ENCODE measurements around the gene TMEM95.
A peak's percentile ranks its signal among the peaks of the same experiment; 100 is the strongest.

The TMEM95 gene, protein sequence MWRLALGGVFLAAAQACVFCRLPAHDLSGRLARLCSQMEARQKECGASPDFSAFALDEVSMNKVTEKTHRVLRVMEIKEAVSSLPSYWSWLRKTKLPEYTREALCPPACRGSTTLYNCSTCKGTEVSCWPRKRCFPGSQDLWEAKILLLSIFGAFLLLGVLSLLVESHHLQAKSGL

DNA sequence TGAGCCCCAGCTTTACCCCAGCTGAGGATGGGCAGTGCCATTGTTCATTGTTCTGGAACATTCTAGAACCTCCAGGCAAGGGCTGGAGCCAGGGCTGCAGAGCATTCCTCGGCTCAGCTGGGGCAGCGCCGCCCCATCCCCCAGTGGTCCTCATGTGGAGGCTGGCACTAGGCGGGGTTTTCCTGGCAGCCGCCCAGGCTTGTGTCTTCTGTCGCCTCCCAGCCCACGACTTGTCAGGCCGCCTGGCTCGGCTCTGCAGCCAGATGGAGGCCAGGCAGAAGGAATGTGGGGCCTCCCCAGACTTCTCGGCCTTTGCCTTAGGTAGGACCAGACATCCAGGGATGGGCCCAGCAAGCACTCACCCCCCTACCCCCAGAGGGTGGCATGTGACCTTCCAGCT, at the start of gene TMEM95:
Gene TMEM95 (plus strand): TSS at position 104 of the 400 bp plus-strand sequence. CDS start 49 bp downstream, at position 153.
- DNase-seq (ENCODE audit: low read depth, low spot score): no peak

DNA sequence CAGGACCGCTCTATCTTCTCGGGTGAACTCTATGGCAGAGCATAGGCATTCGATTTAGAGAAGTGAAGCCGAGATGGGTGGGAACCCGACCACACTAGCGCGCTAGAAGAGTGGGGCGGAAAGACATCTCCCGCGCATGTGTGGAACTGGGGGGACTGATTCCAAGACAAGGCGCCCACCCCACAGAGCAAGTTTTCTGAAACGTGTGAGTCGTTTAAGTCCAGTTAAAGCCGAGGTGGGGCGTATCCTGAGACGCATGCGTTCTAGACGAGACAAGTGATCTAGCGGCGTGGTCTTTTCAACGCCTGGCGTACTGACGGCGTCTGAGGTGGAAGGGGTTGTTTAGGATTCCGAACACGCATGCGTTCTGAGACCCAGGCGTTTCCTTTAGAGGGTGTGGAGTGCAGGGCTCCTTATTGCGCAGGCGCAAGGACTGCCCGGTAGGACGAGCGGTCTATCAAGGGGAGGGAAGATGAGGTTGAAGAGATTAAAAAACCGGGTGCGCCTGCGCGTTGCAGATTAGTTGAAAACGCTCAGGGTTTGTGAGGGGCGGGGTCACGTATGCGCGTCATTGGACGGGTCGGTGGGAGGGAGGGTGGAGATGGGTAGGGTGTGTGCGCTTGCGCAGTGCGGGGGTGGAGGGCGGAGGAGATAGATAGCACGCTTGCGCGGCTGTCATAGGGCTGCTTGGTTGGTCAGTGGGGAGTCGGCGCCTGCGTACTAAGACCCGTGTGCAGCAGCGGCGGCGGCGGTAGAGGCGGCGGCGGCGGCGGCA, 47.9 kb upstream of the TMEM95 start, which contains the start of gene EIF5A:
Gene EIF5A (plus strand): TSS at position 718 of the 775 bp plus-strand sequence. CDS start 2,008 bp downstream, outside the sequence.
- DNase-seq (ENCODE audit: low read depth, low spot score): peak; percentile 100

DNA sequence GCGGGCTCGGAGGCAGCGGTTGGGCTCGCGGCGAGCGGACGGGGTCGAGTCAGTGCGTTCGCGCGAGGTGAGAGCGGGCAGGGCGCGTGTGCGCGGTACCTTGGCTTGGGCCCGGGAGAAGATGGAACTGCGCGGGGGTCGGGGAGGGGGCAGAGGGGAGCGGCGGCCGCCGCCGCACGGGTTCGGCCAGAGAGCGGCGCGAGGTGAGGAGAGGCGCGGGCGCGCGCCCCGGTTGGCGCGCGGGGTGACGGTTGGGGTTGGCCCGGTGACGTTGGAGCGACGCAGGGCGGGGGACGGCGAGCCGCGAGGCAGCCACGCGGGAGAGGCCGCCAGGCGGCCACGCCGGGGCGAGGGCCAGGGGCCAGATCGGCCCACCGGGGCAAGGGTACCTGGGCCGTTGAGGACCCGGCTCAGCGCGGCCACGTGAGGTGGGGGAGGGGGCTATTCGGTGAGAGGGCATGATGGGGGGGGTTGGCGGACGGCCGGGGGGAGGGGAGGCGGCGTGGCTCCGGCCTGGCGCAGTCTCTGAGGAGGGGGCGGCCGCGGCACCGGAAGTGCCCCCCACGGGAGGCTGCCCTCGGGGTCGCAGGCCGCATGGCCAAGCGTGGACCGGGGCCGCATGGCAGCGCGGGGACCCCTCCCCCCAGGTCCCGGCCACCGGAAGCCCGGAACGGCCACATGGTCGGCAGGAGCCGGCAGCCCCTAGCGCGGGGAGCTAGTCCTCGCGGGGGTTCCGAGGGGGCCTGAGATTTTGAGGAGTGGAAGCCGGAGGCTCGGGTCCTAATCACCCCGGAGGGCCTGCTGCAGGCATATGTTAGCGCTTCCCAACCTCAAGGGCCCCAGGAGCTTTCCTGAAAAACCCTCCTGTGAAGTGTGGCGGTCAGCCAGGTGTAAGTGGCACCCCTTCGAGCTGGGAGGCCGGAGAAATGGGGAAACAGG, 47.0 kb upstream of the TMEM95 start:
- no peak for DNase-seq (ENCODE audit: low read depth, low spot score)

DNA sequence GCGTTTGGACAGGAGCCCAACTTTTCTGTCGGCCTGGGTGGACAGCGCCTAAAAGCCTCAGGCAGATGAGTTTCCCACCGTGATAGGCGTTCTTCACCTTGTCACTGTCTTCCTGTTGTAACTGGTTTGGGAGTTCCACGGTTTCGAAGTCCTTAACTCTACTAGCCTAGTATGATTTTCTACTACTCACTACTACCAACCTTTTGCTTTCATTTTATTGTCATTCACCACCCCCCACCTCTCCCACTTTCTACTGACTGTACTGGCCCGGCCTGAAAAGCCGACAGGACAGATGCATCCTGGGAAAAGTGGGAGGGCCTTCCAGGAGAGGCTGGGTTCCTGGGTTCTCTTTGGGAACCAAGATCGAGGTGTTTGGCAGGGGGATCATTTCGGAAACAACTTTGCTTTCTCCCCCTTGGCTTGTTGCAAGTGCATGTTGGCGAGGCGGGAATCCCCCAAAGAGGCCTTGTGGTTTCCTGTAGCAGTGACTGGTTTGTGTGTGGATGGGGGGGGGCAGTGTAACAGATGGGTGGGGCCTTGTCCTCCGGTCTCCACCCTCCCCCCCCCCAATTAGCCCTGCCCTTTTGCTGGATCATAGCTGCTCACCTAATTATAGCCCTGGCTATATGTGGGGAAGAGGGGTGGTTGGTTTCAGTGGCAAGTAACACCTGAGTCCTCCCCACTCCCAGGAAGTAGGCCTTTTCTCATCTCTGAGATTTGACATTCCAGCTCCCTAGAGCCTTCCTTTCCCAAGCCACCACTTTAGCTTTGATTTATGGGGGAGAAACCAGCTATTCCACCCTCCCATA, 46.1 kb upstream of the TMEM95 start:
- DNase-seq (ENCODE audit: low read depth, low spot score): no peak

DNA sequence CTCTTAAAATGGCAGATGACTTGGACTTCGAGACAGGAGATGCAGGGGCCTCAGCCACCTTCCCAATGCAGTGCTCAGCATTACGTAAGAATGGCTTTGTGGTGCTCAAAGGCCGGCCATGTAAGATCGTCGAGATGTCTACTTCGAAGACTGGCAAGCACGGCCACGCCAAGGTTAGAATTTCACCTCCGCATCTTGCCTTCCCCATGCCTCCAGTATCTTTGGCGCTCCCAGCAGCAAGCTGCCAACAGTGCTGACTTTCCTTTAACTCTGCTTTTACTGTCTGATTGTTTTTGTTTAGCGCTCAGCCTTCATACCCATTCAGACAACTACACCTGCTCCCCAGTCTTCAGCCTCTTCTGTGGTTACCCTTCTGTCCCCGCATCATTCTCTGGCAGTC, 45.3 kb upstream of the TMEM95 start:
- DNase-seq (ENCODE audit: low read depth, low spot score): no peak

DNA sequence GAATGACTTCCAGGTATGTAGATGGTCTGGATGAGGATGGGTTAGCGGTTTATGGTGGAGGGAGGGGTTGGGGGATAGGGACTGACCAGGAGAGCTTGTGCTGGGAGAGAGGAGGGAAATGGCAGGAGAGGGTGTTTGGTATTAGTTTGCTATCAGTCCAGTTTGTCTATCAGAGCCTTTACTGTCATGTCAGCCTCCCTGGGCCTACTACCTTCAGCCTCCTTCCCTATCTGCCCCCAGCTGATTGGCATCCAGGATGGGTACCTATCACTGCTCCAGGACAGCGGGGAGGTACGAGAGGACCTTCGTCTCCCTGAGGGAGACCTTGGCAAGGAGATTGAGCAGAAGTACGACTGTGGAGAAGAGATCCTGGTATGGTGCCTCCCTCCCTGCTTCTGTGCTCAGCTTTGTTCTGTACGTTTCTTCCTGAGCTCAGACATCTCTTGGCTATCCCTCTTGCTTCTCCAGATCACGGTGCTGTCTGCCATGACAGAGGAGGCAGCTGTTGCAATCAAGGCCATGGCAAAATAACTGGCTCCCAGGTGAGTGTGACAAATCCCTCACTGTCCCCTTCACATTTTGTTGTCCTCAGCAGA, 43.7 kb upstream of the TMEM95 start:
- DNase-seq (ENCODE audit: low read depth, low spot score): no peak

DNA sequence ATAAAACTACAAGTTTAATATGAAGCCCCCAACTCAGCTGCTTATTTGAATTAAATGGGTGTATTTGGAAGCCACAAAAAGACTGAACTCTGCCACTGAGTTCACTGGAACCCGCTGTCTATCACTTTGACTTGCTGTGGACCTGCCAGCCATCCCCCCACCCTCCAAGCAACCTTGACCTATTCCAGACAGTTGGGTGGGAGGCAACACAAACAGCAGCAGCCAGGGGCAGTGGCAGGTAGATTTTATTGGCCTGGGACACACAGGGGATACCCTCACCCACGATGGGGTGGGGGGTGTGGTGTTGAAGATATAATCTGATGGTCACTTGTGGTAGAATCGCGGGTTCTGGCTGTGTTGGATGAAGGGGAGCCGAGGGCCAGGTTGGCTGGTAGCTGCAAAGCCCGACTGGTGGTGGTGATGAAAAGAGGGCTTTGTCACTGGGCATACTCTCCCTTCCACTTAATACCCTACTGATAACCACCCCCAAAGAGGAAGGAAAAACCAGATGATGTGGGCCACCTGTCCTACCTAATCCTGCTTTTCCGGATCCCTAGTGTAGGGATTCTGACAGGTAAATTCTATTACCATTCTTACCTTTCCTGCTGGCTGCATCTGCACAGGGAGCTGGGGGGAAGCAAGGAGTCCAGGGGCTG, 42.4 kb upstream of the TMEM95 start:
- DNase-seq (ENCODE audit: low read depth, low spot score): no peak

DNA sequence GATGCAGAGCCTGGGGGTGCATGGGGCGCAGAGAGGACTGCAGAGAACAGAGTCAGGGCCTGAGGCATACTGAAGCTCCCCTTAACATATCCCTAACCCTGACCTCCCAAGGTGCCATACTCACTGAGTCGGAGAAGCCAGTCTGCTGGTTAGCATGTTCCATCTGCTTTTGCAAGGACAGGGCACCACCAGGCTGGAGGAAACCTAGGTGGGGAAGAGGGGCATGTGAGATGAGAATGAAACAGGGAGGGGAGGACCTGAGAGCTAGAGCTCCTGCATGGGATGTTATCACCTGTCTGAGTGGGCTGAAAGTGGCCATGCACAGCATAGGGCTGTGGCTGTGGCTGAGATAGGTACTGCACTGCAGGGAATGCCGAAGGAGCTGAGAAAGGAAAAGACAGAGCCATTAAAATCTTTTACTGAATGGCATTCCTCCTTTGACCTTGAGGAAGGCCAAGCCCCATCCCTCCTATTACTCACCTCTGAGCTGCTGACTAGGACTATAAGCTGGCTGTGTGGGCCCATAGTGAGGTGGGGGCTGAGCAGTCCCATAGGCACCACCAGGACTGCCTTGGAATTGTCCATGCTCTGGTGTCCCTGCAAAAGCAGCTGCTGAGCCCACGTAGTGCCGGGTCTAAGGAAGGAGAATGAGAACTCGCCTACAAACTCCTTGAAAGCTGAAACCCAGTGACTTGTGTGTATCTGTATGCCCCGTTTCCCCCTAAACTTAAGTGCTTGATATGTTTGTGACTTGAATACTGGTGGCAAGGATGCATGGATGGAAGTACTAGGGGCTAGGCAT, 41.7 kb upstream of the TMEM95 start:
- DNase-seq (ENCODE audit: low read depth, low spot score): no peak

DNA sequence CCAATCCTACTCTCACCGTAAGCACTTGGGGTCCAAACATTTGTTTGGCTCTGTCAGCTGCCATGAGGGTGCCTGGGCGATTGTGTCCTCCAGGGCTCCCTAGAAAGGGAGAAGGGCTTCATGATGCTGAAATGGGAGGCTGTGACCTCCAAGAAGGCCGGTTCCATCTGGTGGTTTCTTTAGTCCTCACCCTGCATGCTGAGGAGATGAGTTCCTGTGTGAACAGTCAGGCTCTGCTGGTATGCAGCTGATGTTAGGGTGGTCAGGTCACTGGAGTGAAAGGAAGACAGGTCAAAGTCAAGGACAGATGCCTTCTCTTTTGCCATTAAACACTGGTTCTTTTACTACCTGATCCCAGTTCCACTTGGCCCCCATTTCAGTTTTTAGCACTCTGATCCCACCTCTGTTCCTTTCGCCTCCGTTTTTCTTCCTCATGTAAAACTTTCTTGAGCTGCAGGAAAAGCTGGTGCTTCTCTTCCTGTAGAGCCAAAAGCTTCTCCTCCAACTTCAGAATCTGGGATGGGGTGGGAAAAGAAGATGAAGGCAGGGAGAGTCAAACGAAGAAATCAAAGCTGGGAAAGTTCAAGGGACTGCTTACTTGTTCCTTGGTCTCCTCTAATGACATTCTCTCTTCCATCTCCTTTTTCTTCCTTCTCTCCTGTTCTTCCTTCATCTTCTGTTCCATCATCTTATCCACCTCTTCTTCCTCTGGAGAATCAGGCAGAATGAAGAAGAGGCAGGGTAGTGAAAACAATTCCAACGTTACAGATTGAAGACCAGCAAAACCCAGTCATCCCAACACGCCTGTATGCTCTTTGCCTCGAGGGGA, 40.9 kb upstream of the TMEM95 start:
- DNase-seq (ENCODE audit: low read depth, low spot score): no peak

DNA sequence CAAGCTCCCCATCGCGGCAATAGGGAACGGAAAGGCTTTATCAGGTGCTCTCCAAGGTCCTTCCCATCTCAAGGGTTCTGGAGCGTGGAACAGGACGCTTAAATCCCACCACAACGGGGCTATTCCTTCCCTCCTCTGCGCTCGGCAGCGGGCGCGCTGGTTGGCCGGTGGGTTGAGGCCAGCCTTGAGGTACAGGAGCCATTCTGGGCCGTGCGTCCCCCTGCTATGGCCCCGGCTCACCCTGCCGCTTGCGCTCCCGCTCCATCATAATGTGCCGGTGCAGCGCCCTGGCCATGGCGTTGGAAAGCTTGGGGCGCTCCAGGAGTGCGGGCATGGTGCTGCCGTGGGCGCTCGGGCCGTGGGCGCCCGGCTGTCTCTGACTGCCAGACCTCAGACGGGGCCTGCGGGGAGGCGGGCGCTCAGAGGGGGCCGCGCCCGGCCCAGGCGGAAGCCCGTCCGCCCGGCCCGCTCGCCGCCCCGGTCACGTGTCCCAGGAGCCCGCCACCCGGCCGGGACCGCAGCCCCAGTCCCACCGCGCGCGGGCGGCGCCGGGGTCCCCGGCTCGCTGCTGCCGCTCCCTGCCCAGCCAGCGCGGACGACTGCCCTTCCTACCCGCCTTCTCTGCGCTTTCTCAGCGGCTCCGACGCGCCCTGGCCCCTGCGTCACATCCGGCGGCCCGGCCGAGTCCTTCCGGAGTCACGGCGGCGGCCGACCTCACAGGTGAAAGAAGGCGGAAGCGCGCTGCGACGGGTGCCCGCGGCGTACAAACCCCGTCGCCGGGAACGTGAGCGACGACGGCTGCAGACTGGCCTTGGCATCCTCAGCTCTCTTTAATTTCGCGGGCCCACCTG, 40.0 kb upstream of the TMEM95 start, which contains the start of gene GPS2:
Gene GPS2 (minus strand): TSS at position 642 of the 851 bp plus-strand sequence. CDS start 308 bp downstream, at position 334.
- no peak for DNase-seq (ENCODE audit: low read depth, low spot score)

DNA sequence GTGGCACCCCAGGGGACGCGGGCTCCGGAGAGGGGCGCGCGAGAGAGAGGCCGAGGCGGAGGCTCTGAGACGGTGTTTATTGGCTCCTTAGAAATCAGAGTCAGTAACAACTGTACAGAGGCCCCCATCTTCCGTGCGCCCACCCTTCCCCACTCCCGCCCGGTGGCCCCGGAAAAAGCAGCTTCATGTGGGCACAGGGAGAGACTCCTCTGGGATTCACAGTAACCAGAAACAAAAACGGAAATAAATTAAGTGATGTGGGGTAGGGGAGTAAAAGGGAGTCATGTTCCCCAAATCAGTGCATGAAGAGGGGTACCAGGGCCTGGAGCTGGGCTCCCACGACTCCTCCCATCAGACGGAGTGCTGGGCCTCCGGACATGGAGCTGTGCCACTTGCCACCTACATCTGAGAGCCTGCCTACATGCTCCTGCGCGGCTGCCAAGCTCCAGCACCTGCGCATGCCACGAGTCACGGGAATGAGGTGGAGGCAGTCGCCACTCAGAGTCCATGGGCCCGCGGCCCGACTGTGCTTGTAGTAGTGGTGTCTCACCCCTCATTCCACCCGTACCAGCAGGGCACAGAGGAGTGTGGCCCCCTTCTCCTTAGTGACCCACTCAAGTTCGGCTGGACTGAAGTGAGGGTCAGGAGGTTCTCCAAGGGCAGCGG, 39.3 kb upstream of the TMEM95 start:
- no peak for DNase-seq (ENCODE audit: low read depth, low spot score)

DNA sequence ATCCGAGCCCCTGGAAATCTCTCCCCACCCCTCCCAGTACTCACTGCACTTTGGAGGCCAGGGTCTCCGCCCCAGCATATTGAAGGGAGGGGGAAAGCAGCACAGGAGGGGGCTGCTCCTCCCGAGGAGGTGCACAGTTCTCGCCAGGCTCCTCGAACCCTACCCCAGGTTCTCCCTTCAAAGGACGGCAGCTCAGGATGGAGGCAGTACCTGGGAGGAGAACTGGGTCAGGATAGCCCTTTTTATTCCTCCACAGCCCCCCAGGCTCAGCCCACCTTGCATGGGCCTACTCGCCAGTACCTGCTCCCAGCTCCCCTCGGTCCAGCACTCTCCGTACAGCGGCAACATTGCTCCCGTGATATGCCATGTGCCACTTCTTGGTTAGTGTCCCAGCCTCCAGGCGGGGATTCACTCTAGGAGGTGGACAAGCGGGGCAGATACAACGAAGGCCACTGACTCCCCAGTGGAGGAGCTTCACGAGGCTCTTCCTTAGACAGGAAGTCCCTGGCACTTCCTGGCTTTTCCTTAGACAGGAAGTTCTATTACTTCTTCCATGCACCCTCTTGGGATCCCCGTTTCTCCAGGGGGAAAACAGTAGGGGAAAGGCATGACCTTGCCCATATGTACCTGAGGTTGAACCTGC, 37.7 kb upstream of the TMEM95 start:
- DNase-seq (ENCODE audit: low read depth, low spot score): no peak

DNA sequence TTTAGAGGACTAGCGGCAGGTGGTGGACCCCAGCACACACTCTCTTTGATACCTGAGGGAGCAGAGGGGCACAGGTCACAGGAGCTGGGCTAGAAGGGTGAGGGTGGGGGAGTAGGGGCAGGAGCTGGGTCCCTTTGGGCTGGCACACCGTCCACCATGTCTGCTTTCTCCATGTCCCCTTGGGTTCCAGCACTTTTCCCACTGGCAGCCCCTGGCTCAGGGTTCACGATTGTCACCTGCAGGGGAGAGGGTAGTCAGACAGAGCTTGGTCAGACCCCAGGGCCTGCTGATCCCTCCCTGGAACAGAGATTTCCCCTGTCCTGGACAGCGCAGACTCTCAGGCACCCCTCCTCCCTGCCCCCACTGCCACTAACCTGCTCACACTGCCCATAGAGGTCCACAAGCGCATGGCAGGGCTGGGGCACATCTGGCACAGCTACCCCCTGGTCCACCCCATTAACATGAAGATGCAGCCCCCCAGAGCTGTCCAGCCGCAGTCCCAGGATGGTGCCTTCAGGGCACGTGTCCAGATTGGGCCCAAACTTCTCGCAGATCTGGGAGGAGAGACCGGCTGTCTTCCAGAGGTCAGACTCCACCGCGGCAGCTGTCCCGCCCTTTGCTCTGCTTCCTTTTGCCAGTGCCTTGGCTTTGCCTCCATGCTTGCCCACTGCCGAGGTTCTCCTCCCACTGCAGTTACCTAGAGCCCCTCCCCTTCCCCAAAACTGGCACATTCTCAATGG, 36.7 kb upstream of the TMEM95 start:
- DNase-seq (ENCODE audit: low read depth, low spot score): no peak

DNA sequence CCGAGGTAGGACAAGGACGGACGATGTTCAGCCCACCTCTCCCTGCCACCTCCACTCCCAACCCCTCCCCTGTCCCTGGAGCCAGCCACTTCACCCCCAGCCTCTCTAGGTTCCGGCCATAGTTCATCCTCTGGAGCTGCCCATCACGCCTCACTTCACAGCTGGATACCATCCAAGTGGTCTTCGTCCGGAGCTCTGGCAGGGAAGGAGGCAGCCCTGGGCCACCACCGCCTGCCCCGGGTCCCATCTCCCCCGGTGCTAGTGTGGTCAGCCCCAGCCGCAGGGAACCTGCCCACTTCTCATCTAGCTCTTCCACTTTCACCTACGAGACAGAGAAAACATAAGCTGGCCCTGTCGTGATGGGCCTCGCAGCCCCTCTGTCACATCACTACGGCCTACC, 33.5 kb upstream of the TMEM95 start:
- DNase-seq (ENCODE audit: low read depth, low spot score): no peak

DNA sequence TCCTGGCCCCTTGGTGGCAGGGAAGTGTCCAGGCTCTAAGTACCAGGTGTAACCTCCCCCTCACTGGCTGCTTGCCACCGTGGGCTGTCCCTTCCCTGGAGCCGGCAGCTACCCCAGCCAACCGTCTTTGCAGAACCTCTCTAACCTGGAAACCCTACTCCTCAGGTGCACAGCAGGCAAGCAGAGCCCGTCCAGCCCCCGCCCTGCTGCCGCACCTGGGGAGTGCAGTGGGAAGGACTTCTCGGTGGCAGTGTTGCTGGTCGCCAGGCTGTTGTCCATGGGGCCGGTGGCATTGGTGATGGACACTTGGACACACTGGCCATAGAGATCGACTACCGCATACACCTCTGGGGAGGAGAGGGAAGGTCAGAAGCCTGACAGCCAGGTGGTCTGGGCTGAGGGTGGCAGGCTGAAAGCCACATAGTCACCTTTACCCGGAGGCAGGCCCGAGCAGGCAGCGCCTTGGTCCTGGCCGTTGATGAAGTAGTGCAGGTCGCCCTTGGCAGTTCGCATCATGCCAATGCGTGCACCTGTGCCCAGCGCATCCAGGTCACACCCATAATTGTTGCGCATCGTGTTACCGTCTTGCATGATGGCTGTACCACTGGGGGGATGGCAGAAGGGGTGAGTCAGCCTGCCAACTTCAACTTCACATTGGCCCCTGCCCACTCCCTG, 32.3 kb upstream of the TMEM95 start:
- DNase-seq (ENCODE audit: low read depth, low spot score): no peak

Data from smooth muscle cell of the brain vasculature (primary cell).